Neuronal stem cell (in vitro differentiated cells): Measurements from ENCODE around the gene KCNIP4.

Experiments
- DNase-seq: peaks from one replicate; pipeline ENCODE4 v3.0.0-alpha.2; 2013; ENCODE audit warnings: low spot score
- H2AFZ ChIP-seq: one replicate; pipeline ENCODE4 v1.6.1; 2013; ENCODE audit warnings: mild to moderate bottlenecking, low read length, inconsistent platforms
- H2AK5ac ChIP-seq: 2 replicates; pipeline ENCODE4 v1.6.1; 2013; ENCODE audit warnings: low read depth, mild to moderate bottlenecking, inconsistent platforms, low read length, moderate library complexity, mixed read lengths
- H2BK120ac ChIP-seq: 2 replicates; pipeline ENCODE4 v1.6.1; 2013; ENCODE audit warnings: low read depth, mild to moderate bottlenecking, inconsistent platforms, low read length, moderate library complexity, mixed read lengths
- H2BK12ac ChIP-seq: one replicate; pipeline ENCODE4 v1.6.1; 2013; ENCODE audit warnings: low read length, inconsistent platforms
- H2BK15ac ChIP-seq: 2 replicates; pipeline ENCODE4 v1.6.1; 2013; ENCODE audit warnings: mild to moderate bottlenecking, low read length, inconsistent platforms, mixed read lengths
- H2BK5ac ChIP-seq: one replicate; pipeline ENCODE4 v1.6.1; 2013; ENCODE audit warnings: inconsistent platforms, mild to moderate bottlenecking, low read length, moderate library complexity
- H3K14ac ChIP-seq: one replicate; pipeline ENCODE4 v1.6.1; 2013; ENCODE audit warnings: low read length, inconsistent platforms
- H3K18ac ChIP-seq: 2 replicates; pipeline ENCODE4 v1.6.1; 2013; ENCODE audit warnings: low read length, inconsistent platforms
- H3K23ac ChIP-seq: 2 replicates; pipeline ENCODE4 v1.6.1; 2013; ENCODE audit warnings: low read depth, mild to moderate bottlenecking, mixed read lengths, low read length, inconsistent platforms; ENCODE audit not compliant: poor library complexity
- H3K27ac ChIP-seq: replicated peaks from 3 replicates; pipeline ENCODE4 v1.5.1; 2013; ENCODE audit warnings: low read length, inconsistent platforms
- H3K27me3 ChIP-seq, 3 experiments: 2 replicates each; pipeline ENCODE4 v1.6.1; 2013; ENCODE audit warnings: low read length in 3 of 3, mild to moderate bottlenecking in 2 of 3, inconsistent platforms in 1 of 3, low read depth in 1 of 3, mixed read lengths in 1 of 3, moderate library complexity in 1 of 3; ENCODE audit not compliant: control insufficient read depth in 3 of 3, insufficient read depth in 3 of 3
- H3K36me3 ChIP-seq, 2 donors: replicated peaks in 1 of 2; 2 replicates each; pipeline ENCODE4 v1.6.1; 2013; ENCODE audit warnings: low read length in 2 of 2; ENCODE audit not compliant: control insufficient read depth in 2 of 2, insufficient read depth in 2 of 2
- H3K4ac ChIP-seq: 2 replicates; pipeline ENCODE4 v1.6.1; 2013; ENCODE audit warnings: inconsistent platforms, mild to moderate bottlenecking, low read length, moderate library complexity
- H3K4me1 ChIP-seq, 2 donors: 1 replicate in 1 of 2; 2 replicates in 1 of 2; pipeline ENCODE4 v1.6.1; 2013; ENCODE audit warnings: low read length in 2 of 2, low read depth in 1 of 2; ENCODE audit not compliant: control insufficient read depth in 2 of 2, insufficient read depth in 1 of 2
- H3K4me2 ChIP-seq: one replicate; pipeline ENCODE4 v1.6.1; 2013; ENCODE audit warnings: mild to moderate bottlenecking, low read length, inconsistent platforms; ENCODE audit not compliant: insufficient read depth, poor library complexity, severe bottlenecking
- H3K4me3 ChIP-seq, 2 donors: 2 replicates each; pipeline ENCODE4 v1.5.1; 2013; ENCODE audit warnings: low read length in 2 of 2, mild to moderate bottlenecking in 2 of 2, inconsistent platforms in 1 of 2, moderate library complexity in 1 of 2
- H3K79me1 ChIP-seq: one replicate; pipeline ENCODE4 v1.6.1; 2013; ENCODE audit warnings: low read depth, mild to moderate bottlenecking, inconsistent platforms, low read length, moderate library complexity
- H3K9ac ChIP-seq: one replicate; pipeline ENCODE4 v1.6.1; 2013; ENCODE audit warnings: mild to moderate bottlenecking, low read depth, low read length, inconsistent platforms; ENCODE audit not compliant: poor library complexity
- H3K9me3 ChIP-seq, 2 donors: replicated peaks in 1 of 2; 2 replicates each; pipeline versions ENCODE3 to v1.6.1; 2013; ENCODE audit warnings: low read length in 2 of 2, mild to moderate bottlenecking in 2 of 2, inconsistent platforms in 1 of 2, low read depth in 1 of 2, mixed read lengths in 1 of 2, moderate library complexity in 1 of 2; ENCODE audit not compliant: control insufficient read depth in 2 of 2, insufficient read depth in 1 of 2
- H4K8ac ChIP-seq: one replicate; pipeline ENCODE4 v1.6.1; 2013; ENCODE audit warnings: low read depth, mild to moderate bottlenecking, inconsistent platforms, low read length, moderate library complexity
- H4K91ac ChIP-seq: one replicate; pipeline ENCODE4 v1.6.1; 2013; ENCODE audit warnings: low read length, low read depth, mild to moderate bottlenecking, inconsistent platforms; ENCODE audit not compliant: poor library complexity
- WGBS, 2 donors: extraction: QIAGEN DNeasy Blood & Tissue Kit; methylation state at CpG; one replicate each; pipeline ENCODE4 v1.1.7; 2013; ENCODE audit warnings: missing lambda C conversion rate in 2 of 2, mixed read lengths in 1 of 2; ENCODE audit not compliant: insufficient read length in 2 of 2, insufficient replicate concordance in 1 of 2; ENCODE audit errors: extremely low coverage in 2 of 2; 5-methylcytosine and 5-hydroxymethylcytosine counted together

Gene KCNIP4

DNA sequence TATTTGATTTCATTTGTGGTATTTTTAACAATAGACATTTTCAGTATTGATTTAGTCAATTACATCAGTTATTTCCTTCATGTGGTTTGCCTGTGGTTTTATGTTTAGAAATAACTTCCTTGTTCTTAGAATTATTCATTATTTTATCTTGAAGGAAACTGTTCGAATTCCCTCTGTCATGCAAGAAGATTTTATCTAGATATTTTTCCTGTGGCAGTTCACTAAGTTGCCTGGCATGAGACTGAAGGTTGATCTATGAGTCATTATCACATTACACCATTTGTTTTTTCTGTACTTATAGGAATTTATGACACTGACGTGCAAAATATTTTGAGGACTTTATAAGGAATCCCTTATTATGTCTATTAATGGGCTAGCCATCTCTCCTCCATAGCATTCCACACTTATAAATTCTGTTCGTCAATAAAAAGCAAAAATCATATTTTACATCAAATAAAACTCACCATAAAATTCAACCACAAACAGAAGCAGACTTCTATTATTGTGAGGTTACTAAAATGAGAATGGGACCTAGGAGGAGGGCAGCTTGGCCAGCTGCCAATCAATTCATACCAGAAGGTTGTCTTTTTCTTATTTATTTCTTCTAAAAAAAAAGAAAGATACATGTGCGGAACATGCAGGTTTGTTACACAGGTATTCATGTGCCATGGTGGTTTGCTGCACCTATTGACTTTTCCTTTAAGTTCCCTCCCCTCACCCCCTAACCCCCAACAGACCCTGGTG lies 179.0 kb downstream of the KCNIP4 start:
- WGBS, 2 donors, result 100% methylated on average over 1 of the region's 4 CpGs; no CpG with 5 or more reads in 1 of the 2 donors
- Histone ChIP-seq H3K4me1 (peaks cover 0 to 2% of the 10 kb centered on the region in 2 donors), H2AFZ (no peak overlapping the region), H3K18ac (no peak overlapping the region), H2BK120ac (no peak overlapping the region), H3K79me1 (no peaks in the 10 kb centered on the region), H3K23ac (no peak overlapping the region), H3K4me2 (no peak overlapping the region), H3K9me3 (no peaks in the 10 kb centered on the region), H4K8ac (no peak overlapping the region), H3K27me3 (no peaks in the 10 kb centered on the region), H3K36me3 (no peaks in the 10 kb centered on the region), H2AK5ac (no peak overlapping the region), H3K4me3 (no peak overlapping the region), H3K27ac (no peak overlapping the region), H3K14ac (no peak overlapping the region), H3K9ac (no peak overlapping the region), H2BK12ac (no peak overlapping the region), H2BK15ac (no peak overlapping the region), H3K4ac (no peak overlapping the region), H2BK5ac (no peak overlapping the region), H4K91ac (no peak overlapping the region)
- DNase-seq, result no peak

DNA sequence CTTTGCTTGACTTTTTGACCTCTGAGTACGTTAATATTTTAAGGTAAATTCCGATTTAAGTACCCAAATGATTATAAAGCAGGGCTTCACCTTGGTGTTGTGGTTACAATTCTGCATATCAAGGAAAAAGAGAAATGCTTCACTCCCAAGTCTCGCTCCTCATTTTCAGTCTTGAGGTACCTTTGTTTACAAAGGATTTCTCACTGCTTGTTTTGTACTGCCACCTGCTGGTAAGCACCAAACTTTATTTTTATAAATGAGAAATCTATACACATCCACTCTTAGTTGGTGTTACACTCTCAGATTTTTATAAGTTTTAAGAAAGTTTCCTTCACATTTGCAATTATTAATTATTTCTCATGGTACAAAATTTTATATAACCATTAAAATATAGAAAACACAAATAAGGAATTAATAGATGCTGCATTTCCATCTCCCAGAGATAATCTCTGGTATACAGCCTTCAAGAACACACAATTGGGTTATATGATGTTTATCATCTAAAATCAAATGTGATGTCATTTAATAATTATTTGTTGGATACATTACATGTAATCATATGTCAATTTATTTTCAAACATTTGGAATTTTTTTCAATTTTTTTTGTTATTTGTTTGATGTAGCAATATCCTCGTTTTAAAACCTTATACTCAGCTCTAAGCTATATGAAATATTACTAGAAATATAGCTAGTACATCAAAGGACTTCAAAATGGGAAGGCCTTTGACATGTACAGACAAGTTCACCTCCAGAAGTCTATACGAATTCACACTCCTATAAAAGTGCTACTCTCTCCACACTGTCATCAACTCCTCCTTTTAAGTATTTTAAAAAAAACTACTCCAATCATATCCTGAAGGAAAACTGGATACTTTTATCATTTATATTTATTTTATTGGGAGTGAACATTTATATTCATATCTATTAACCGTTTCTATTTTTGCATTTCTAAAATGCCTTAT lies 179.9 kb downstream of the KCNIP4 start:
- H2AFZ ChIP-seq, result peak overlapping the region; percentile 73
- no peak overlapping the region for H3K4ac ChIP-seq
- H3K4me2 ChIP-seq, result no peak overlapping the region
- H3K9me3 ChIP-seq, result no peaks in the 10 kb centered on the region
- H2BK5ac ChIP-seq, result no peak overlapping the region
- no peak overlapping the region for H3K27ac ChIP-seq
- no peak overlapping the region for H2BK12ac ChIP-seq
- no peak overlapping the region for H4K91ac ChIP-seq
- H3K23ac ChIP-seq, result no peak overlapping the region
- no peaks in the 10 kb centered on the region for H3K36me3 ChIP-seq
- H3K4me3 ChIP-seq, result no peak overlapping the region
- H2BK15ac ChIP-seq, result no peak overlapping the region
- no peak overlapping the region for H4K8ac ChIP-seq
- DNase-seq, result peak; percentile 37
- H2BK120ac ChIP-seq, result no peak overlapping the region
- no peak overlapping the region for H3K14ac ChIP-seq
- H2AK5ac ChIP-seq, result no peak overlapping the region
- no peaks in the 10 kb centered on the region for H3K79me1 ChIP-seq
- H3K18ac ChIP-seq, result no peak overlapping the region
- H3K4me1 ChIP-seq, result peaks cover 0 to 2% of the 10 kb centered on the region in 2 donors
- H3K27me3 ChIP-seq, result no peaks in the 10 kb centered on the region
- no CpG with 5 or more reads among the region's 6 CpGs for WGBS, 2 donors
- no peak overlapping the region for H3K9ac ChIP-seq

DNA sequence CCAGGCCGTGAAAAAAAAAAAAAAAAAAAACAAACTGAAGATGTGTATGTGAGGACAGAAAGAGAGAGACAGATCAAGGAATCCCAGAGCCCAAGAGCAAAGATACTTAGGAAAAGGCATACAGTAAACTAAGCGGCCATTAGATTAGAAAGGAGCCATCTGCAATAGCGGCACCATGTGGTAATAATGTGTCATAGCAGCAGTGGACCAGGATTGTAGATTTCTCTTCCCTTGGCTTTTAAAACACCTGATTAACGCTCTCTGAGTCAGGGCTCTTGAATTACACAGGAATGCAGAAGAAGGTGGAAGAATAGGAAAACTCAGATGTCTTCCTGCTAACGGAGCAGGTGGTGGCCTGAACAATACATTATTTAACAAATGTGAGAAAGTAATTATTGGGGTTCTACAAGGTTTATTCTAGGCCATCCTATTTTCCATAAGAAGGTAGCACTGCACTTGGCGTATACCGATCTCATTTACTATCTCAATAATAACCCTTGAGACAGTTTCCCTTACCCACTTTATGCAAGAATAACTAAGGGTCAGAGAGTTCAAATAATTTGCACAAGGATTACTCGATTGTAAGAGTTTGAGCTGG lies 182.7 kb downstream of the KCNIP4 start:
- WGBS, 2 donors, result no CpG with 5 or more reads among the region's 8 CpGs
- no peak overlapping the region for H2AFZ ChIP-seq
- H2BK120ac ChIP-seq, result no peak overlapping the region
- no peak overlapping the region for H3K14ac ChIP-seq
- H2BK15ac ChIP-seq, result no peak overlapping the region
- H2BK12ac ChIP-seq, result no peak overlapping the region
- H3K79me1 ChIP-seq, result no peaks in the 10 kb centered on the region
- no peak overlapping the region for H3K27ac ChIP-seq
- H3K4ac ChIP-seq, result no peak overlapping the region
- DNase-seq, result peak; percentile 70
- no peak overlapping the region for H3K18ac ChIP-seq
- no peak overlapping the region for H2BK5ac ChIP-seq
- no peak overlapping the region for H4K8ac ChIP-seq
- no peaks in the 10 kb centered on the region for H3K36me3 ChIP-seq
- H4K91ac ChIP-seq, result no peak overlapping the region
- peaks cover 0 to 2% of the 10 kb centered on the region in 2 donors for H3K4me1 ChIP-seq
- H3K9ac ChIP-seq, result no peak overlapping the region
- no peak overlapping the region for H3K4me3 ChIP-seq
- H3K9me3 ChIP-seq, result no peaks in the 10 kb centered on the region
- H3K23ac ChIP-seq, result no peak overlapping the region
- no peak overlapping the region for H3K4me2 ChIP-seq
- no peak overlapping the region for H2AK5ac ChIP-seq
- no peaks in the 10 kb centered on the region for H3K27me3 ChIP-seq

DNA sequence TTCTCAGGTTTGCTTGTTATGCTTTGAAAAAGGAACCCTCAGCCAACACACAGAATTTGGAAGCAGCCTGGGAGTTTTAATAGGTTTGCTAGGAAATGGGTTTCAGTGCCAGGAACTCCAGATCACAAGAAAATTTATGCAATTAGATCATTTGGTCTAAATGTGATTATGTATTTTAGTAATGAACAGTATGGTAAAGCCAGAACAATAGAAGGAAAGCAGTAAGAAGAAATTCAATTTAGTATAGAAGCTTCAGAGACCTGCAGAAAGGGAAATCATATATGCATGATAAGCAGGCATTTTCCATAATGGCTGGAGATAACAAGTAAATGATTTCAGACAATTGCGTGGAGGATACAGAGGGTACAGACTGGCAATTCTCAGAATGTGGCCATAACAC lies 184.7 kb downstream of the KCNIP4 start:
- no CpG with 5 or more reads among the region's 1 CpG for WGBS, 2 donors
- H3K79me1 ChIP-seq, result no peaks in the 10 kb centered on the region
- no peak overlapping the region for H3K4me2 ChIP-seq
- H2AFZ ChIP-seq, result no peak overlapping the region
- H3K4ac ChIP-seq, result no peak overlapping the region
- H3K9me3 ChIP-seq, result no peaks in the 10 kb centered on the region
- no peak overlapping the region for H2BK5ac ChIP-seq
- no peak overlapping the region for H2BK12ac ChIP-seq
- H3K23ac ChIP-seq, result no peak overlapping the region
- no peak overlapping the region for H4K91ac ChIP-seq
- H3K14ac ChIP-seq, result no peak overlapping the region
- H3K4me3 ChIP-seq, result no peak overlapping the region
- no peak overlapping the region for H2AK5ac ChIP-seq
- no peak overlapping the region for H3K9ac ChIP-seq
- H3K27ac ChIP-seq, result no peak overlapping the region
- H4K8ac ChIP-seq, result no peak overlapping the region
- DNase-seq, result no peak
- H2BK15ac ChIP-seq, result no peak overlapping the region
- H3K36me3 ChIP-seq, result no peaks in the 10 kb centered on the region
- H3K27me3 ChIP-seq, result no peaks in the 10 kb centered on the region
- peaks cover 0 to 2% of the 10 kb centered on the region in 2 donors for H3K4me1 ChIP-seq
- H2BK120ac ChIP-seq, result no peak overlapping the region
- no peak overlapping the region for H3K18ac ChIP-seq
